Panc1 (cell line): Measurements from ENCODE around the gene LCE6A. TPM values are rescaled to one million over a fixed set of nuclear protein-coding genes. Genes with fewer than 3 reads are reported as not detected.

Experiments
- ATAC-seq: fragments of 200-7000 bp; cut with Tn5 transposase; 2 replicates; pipeline ENCODE4 v1.9.1; 2020; ENCODE audit warnings: mild to moderate bottlenecking, moderate library complexity
- BruUV-seq: library from RNA; stranded (reverse); fragments of 400-500 nt; replicated peaks from 2 replicates; lab custom pipeline; 2021; lab: Mats Ljungman, UMichigan
- CTCF ChIA-PET: fragments of 300-600 bp; sonication (Branson Sonifier 250); formaldehyde crosslinking; loops from one replicate; lab custom pipeline; 2022; ENCODE audit warnings: antibody characterized with exemption; lab: Charles Lee
- POLR2A ChIA-PET: fragments of 300-600 bp; sonication (Branson Sonifier 250); formaldehyde crosslinking; loops from one replicate; lab custom pipeline; 2022; ENCODE audit warnings: antibody characterized with exemption; lab: Charles Lee
- DNase-seq: peaks from one replicate; pipeline ENCODE4 v3.0.0-alpha.2; 2010; ENCODE audit warnings: low read depth, low spot score
- H3K27ac ChIP-seq: 2 replicates; pipeline ENCODE4 v1.5.1; 2011; ENCODE audit warnings: mild to moderate bottlenecking, low read length, inconsistent platforms
- H3K27me3 ChIP-seq: fragments of 200-500 bp; sonication (Bioruptor generic); 2 replicates; pipeline ENCODE4 v1.6.0; 2014; ENCODE audit warnings: low read length, inconsistent platforms; ENCODE audit not compliant: control insufficient read depth, insufficient read depth
- H3K36me3 ChIP-seq: fragments of 200-500 bp; sonication (Bioruptor generic); 2 replicates; pipeline ENCODE4 v1.5.1; 2014; ENCODE audit warnings: inconsistent platforms, mild to moderate bottlenecking, low read length, moderate library complexity; ENCODE audit not compliant: control insufficient read depth, insufficient read depth
- H3K4me1 ChIP-seq: 2 replicates; pipeline ENCODE4 v1.5.1; 2011; ENCODE audit warnings: inconsistent platforms, mild to moderate bottlenecking, low read length, moderate library complexity; ENCODE audit not compliant: control insufficient read depth, insufficient read depth
- H3K4me3 ChIP-seq, 2 experiments: 2 replicates each; pipeline ENCODE4 v1.5.1; 2011 to 2012; ENCODE audit warnings: low read depth in 2 of 2, low read length in 2 of 2, mild to moderate bottlenecking in 2 of 2, inconsistent platforms in 1 of 2, moderate library complexity in 1 of 2
- H3K9me3 ChIP-seq: fragments of 200-500 bp; sonication (Bioruptor generic); 2 replicates; pipeline ENCODE4 v1.5.1; 2014; ENCODE audit warnings: low read depth, mild to moderate bottlenecking, inconsistent platforms, low read length, moderate library complexity; ENCODE audit not compliant: control insufficient read depth, insufficient read depth
- CTCF ChIP-seq: fragments of 450-650 bp; IDR thresholded peaks from 2 replicates; pipeline ENCODE4 v1.5.1; 2017; ENCODE audit warnings: mild to moderate bottlenecking
- POLR2AphosphoS5 ChIP-seq: IDR thresholded peaks from 2 replicates; pipeline ENCODE4 v1.6.1; 2012; ENCODE audit warnings: mild to moderate bottlenecking, low read depth, low read length, moderate library complexity
- REST ChIP-seq, 2 experiments: IDR thresholded peaks; 2 replicates each; pipeline ENCODE4 v1.6.1; 2011 to 2012; ENCODE audit warnings: low read depth in 2 of 2, control low read depth in 1 of 2, low read length in 1 of 2, mild to moderate bottlenecking in 1 of 2, moderate library complexity in 1 of 2; ENCODE audit not compliant: insufficient read depth in 1 of 2
- SIN3A ChIP-seq: IDR thresholded peaks from 2 replicates; pipeline ENCODE4 v1.6.1; 2012; ENCODE audit warnings: low read depth, mild to moderate bottlenecking, low read length, moderate library complexity, borderline replicate concordance; ENCODE audit not compliant: insufficient read depth
- TCF7L2 ChIP-seq: IDR thresholded peaks from 2 replicates; pipeline ENCODE4 v1.6.1; 2011; ENCODE audit warnings: mild to moderate bottlenecking, low read depth, low read length, inconsistent platforms
- in situ Hi-C: cut with HindIII; loops from 2 replicates; pipeline ENCODE4 v1.10.0; 2016; ENCODE audit warnings: low sequenced_read_pairs, low pct_unique_long_range_greater_than_20kb
- intact Hi-C: fragments of 100-400 bp; cut with micrococcal nuclease; formaldehyde crosslinking; loops from one replicate; pipeline ENCODE4 v1.10.0; 2022; ENCODE audit not compliant: unreplicated experiment
- total RNA-seq: library from RNA; stranded (reverse); gene quantifications from one replicate; pipeline ENCODE4 v1.2.1, GENCODE V29; 2021; ENCODE audit not compliant: unreplicated experiment

The LCE6A gene
- total RNA-seq, 1 experiment from 2014 or later = not detected

- intact Hi-C loops (loop anchor here (5.0 kb wide), 1 partner anchor 209 kb away; no protein-coding TSS in a partner anchor), in situ Hi-C loops (no loop called here)
- ATAC-seq (no peak), DNase-seq (no peak)
- Histone ChIP-seq H3K27ac (no peak overlapping the region), H3K36me3 (no peaks in the 10 kb centered on the region), H3K9me3 (no peaks in the 10 kb centered on the region), H3K4me3 (no peak overlapping the region), H3K4me1 (no peaks in the 10 kb centered on the region), H3K27me3 (no peaks in the 10 kb centered on the region)
- CTCF ChIA-PET = no interaction called here
- POLR2A ChIA-PET = no interaction called here
- no TSS peak for BruUV-seq
- TF ChIP-seq SIN3A (no peak), REST (IDR thresholded peaks at IDR 0.05; ENCODE audit: insufficient read depth in 1 of 2, low read depth in 2 of 2, low read length in 1 of 2) (no peak), POLR2AphosphoS5 (no peak), CTCF (no peak), TCF7L2 (no peak)
Observed at GRCh38 chr1:152866321-152866720, 23.7 kb downstream of the LCE6A start.

GRCh38 chr1:152869808-152870419 is 27.3 kb downstream of the LCE6A start:
- CTCF ChIA-PET = interaction anchor here (0.9 kb wide), 1 partner anchor 324 kb away, joined by 3 read pairs; no protein-coding TSS in a partner anchor
- TF ChIP-seq TCF7L2 (no peak), CTCF (peak; percentile 91)
- DNase-seq (peak; percentile 47), ATAC-seq (peak; percentile 91)
- in situ Hi-C loops (no loop called here), intact Hi-C loops (loop anchor here (2.0 to 10.0 kb wide), 4 partner anchors 52 to 323 kb away; partner anchors contain the start of gene SPRR1B)
- POLR2A ChIA-PET = interaction anchor here (0.5 kb wide), 1 partner anchor 346 kb away, joined by 3 read pairs; no protein-coding TSS in a partner anchor
- Histone ChIP-seq H3K27me3 (no peaks in the 10 kb centered on the region; the same call in 1 of the 2 replicates), H3K9me3 (no peaks in the 10 kb centered on the region), H3K36me3 (no peaks in the 10 kb centered on the region), H3K4me3 (no peak overlapping the region), H3K27ac (no peak overlapping the region), H3K4me1 (no peaks in the 10 kb centered on the region)
- BruUV-seq = no TSS peak
